HL-60 (cell line): Measurements from ENCODE around the gene MLLT6.

Experiments
- DNase-seq, 2 experiments: peaks; one replicate each; pipeline ENCODE4 v3.0.0-alpha.2; 2010 to 2020; ENCODE audit warnings: low read depth in 1 of 2, low spot score in 1 of 2
- H3K27ac ChIP-seq: fragments of 250-450 bp; sonication (Bioruptor Pico); replicated peaks from 2 replicates; pipeline ENCODE4 v1.5.1; 2020; ENCODE audit warnings: mild to moderate bottlenecking, moderate library complexity
- H3K27me3 ChIP-seq: fragments of 250-450 bp; sonication (Bioruptor Pico); 2 replicates; pipeline ENCODE4 v1.5.1; 2021; ENCODE audit warnings: mild to moderate bottlenecking, moderate library complexity; ENCODE audit not compliant: insufficient read depth, poor library complexity, severe bottlenecking
- H3K4me3 ChIP-seq: replicated peaks from 2 replicates; pipeline ENCODE4 v1.5.1; 2011; ENCODE audit warnings: mild to moderate bottlenecking, control low read depth, low read length; ENCODE audit not compliant: insufficient read depth
- CTCF ChIP-seq: IDR thresholded peaks from one replicate; pipeline ENCODE4 v1.5.1; 2011; ENCODE audit warnings: low read length, control low read depth, inconsistent platforms; ENCODE audit not compliant: insufficient read depth
- GABPA ChIP-seq: IDR thresholded peaks from 2 replicates; pipeline ENCODE4 v1.6.1; 2012; ENCODE audit warnings: low read depth
- POLR2AphosphoS5 ChIP-seq: IDR thresholded peaks from 2 replicates; pipeline ENCODE4 v1.6.1; 2012; ENCODE audit warnings: low read depth
- REST ChIP-seq: IDR thresholded peaks from 2 replicates; pipeline ENCODE4 v1.6.1; 2012; ENCODE audit warnings: low read depth; ENCODE audit not compliant: insufficient replicate concordance
- SPI1 ChIP-seq: IDR thresholded peaks from 2 replicates; pipeline ENCODE4 v1.6.1; 2012; ENCODE audit warnings: low read depth, mild to moderate bottlenecking, borderline replicate concordance

The MLLT6 gene

DNA sequence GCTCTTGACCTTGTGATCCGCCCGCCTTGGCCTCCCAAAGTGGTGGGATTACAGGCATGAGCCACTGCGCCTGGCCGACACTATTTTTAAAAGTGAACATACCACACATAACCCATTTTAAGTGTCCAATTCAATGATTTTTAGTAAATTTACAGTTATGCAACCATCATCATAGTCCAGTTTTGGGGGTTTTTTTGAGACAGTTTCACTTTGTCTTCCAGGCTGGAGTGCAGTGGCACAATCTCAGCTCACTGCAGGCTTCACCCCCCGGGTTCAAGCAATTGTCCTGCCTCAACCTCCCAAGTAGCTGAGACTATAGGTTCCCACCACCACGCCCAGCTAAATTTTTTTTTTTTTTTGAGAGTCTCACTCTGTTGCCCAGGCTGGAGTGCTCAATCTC, 27.3 kb upstream of the MLLT6 start:
- H3K27ac ChIP-seq, result no peak overlapping the region
- H3K4me3 ChIP-seq, result no peak overlapping the region
- H3K27me3 ChIP-seq, result peaks cover 20% of the 10 kb centered on the region
- DNase-seq, result no peak
- TF ChIP-seq REST, result no peak
- no peak for TF ChIP-seq SPI1
- no peak for TF ChIP-seq CTCF
- no peak for TF ChIP-seq GABPA
- no peak for TF ChIP-seq POLR2AphosphoS5

DNA sequence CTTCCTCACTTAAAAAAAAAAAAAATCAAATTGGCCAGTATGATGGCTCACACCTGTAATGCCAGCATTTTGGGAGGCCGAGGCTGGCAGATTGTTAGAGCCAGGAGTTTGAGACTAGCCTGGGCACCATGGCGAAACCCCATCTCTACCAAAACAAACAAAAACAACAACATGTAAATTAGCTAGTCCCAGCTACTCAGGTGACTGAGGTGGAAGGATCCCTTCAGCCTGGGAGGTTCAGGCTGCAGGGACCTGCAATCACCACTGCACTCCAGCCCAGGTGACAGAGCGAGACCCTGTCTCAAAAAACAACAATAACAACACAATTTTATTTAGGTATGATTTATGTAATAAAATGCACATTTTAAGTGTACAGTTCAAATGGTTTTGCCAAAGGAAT, 24.0 kb upstream of the MLLT6 start:
- Histone ChIP-seq H3K27me3 (peaks cover under 1% of the 10 kb centered on the region), H3K4me3 (no peak overlapping the region), H3K27ac (no peak overlapping the region)
- no peak for TF ChIP-seq REST
- TF ChIP-seq GABPA, result no peak
- no peak for TF ChIP-seq POLR2AphosphoS5
- no peak for TF ChIP-seq CTCF
- no peak for TF ChIP-seq SPI1
- no peak for DNase-seq

GRCh38 chr17:38685491-38685890, 19.6 kb upstream of the MLLT6 start:
- DNase-seq, result no peak
- TF ChIP-seq GABPA (no peak), REST (no peak), SPI1 (no peak), CTCF (no peak), POLR2AphosphoS5 (no peak)
- H3K27ac ChIP-seq, result no peak overlapping the region
- H3K4me3 ChIP-seq, result no peak overlapping the region
- no peaks in the 10 kb centered on the region for H3K27me3 ChIP-seq
